Hepatocyte (in vitro differentiated cells): ENCODE data around the gene HRH4.

Experiments used
- EZH2 ChIP-seq: fragments of 200-600 bp; sonication (generic); IDR thresholded peaks from 2 replicates; pipeline ENCODE4 v1.6.1; 2016; ENCODE audit warnings: antibody characterized with exemption, mild to moderate bottlenecking, borderline replicate concordance
- TF ChIP-seq, protein P1 (sequence below): fragments of 200-600 bp; sonication (generic); IDR thresholded peaks from 2 replicates; pipeline ENCODE4 v1.5.1; 2016; ENCODE audit warnings: antibody characterized with exemption, mild to moderate bottlenecking; ENCODE audit not compliant: poor library complexity

DNA sequence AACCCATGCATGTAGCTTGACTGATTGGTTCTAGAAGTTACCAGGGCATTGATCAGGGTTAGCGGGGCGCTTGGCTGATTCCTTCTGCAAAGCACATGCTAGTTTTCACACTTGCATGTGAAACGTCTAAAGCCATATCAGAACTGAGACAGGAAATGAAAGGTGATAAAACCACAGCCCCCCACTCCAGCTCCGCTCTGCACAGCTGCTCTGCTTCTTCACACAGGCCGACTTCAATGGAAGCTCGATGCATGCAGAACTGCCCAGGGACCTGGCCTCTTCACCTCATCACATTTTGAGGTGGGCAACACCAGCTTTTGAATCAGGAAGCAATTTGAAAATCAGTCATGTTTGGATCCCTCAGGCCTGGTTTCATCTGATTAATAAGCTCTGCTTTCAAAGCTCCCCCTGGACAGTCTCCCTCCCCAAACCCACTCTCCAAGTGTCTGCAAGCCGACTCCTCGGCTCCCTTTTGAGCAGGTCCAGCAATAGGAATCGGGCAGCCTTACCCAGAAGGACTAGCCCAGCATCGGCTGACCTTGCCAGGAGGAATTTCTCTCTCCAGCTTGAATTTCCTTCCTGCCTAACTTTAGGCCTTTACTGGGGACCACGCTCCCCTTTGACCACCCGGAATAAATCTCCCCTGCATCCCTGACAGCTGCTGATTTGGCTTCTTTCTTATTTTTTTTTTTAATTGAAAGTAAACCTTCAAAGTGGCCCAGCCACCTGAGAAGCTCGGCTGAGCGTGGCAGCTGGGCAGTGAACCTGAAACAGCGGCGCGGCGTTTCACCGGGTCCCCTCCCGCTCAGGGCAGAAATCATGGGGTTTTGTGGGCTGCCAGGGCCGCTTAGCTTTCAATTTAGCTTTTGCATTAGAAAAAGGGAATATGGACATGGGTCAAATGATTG lies 31.7 kb downstream of the HRH4 start:
- TF ChIP-seq, protein P1, sequence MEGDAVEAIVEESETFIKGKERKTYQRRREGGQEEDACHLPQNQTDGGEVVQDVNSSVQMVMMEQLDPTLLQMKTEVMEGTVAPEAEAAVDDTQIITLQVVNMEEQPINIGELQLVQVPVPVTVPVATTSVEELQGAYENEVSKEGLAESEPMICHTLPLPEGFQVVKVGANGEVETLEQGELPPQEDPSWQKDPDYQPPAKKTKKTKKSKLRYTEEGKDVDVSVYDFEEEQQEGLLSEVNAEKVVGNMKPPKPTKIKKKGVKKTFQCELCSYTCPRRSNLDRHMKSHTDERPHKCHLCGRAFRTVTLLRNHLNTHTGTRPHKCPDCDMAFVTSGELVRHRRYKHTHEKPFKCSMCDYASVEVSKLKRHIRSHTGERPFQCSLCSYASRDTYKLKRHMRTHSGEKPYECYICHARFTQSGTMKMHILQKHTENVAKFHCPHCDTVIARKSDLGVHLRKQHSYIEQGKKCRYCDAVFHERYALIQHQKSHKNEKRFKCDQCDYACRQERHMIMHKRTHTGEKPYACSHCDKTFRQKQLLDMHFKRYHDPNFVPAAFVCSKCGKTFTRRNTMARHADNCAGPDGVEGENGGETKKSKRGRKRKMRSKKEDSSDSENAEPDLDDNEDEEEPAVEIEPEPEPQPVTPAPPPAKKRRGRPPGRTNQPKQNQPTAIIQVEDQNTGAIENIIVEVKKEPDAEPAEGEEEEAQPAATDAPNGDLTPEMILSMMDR, result no peak
- no peak for TF ChIP-seq EZH2
